HepG2 (cell line): ENCODE data around the gene CLDN19. TPM values are rescaled to one million over a fixed set of nuclear protein-coding genes. Genes with fewer than 3 reads are reported as not detected.

Source experiments
- DR1 ChIP-seq: sonication (generic); formaldehyde crosslinking; IDR thresholded peaks from 2 replicates; pipeline ENCODE4 v1.8.0; 2021; ENCODE audit warnings: mild to moderate bottlenecking, missing genetic modification reagents, inconsistent platforms
- HNF4G ChIP-seq, 2 experiments: sonication (generic) in 1 of 2; formaldehyde crosslinking in 1 of 2; IDR thresholded peaks; 2 replicates each; pipeline versions ENCODE4 v1.4.0 to v1.6.1; 2011 to 2020; ENCODE audit warnings: borderline replicate concordance in 2 of 2, low read depth in 2 of 2, mild to moderate bottlenecking in 2 of 2, low read length in 1 of 2, missing genetic modification reagents in 1 of 2, moderate library complexity in 1 of 2
- KDM4B ChIP-seq: sonication (generic); formaldehyde crosslinking; IDR thresholded peaks from 2 replicates; pipeline ENCODE4 v1.4.0; 2020; ENCODE audit warnings: missing genetic modification reagents
- KDM5A ChIP-seq: fragments of 200-600 bp; sonication (generic); IDR thresholded peaks from 2 replicates; pipeline ENCODE4 v1.7.0; 2018; ENCODE audit warnings: antibody characterized with exemption, mild to moderate bottlenecking, low read length, borderline replicate concordance
- KMT2A ChIP-seq: sonication (generic); formaldehyde crosslinking; IDR thresholded peaks from 2 replicates; pipeline ENCODE4 v1.4.0; 2020; ENCODE audit warnings: missing genetic modification reagents
- NCOR1 ChIP-seq: fragments of 200-600 bp; sonication (generic); IDR thresholded peaks from 2 replicates; pipeline ENCODE4 v1.7.0; 2017; ENCODE audit warnings: antibody characterized with exemption, low read length, borderline replicate concordance
- NRL ChIP-seq: sonication (generic); formaldehyde crosslinking; IDR thresholded peaks from 2 replicates; pipeline ENCODE4 v1.5.0; 2020; ENCODE audit warnings: missing genetic modification reagents, mild to moderate bottlenecking, moderate library complexity, borderline replicate concordance
- PAXIP1 ChIP-seq: sonication (generic); formaldehyde crosslinking; conservative IDR thresholded peaks from 2 replicates; pipeline ENCODE4 v1.4.0; 2020; ENCODE audit warnings: mild to moderate bottlenecking, missing genetic modification reagents, moderate library complexity
- SIN3A ChIP-seq: IDR thresholded peaks from 2 replicates; pipeline ENCODE4 v1.6.1; 2011; ENCODE audit warnings: low read depth, mild to moderate bottlenecking, control low read depth, low read length, borderline replicate concordance
- TOPORS ChIP-seq: sonication (generic); formaldehyde crosslinking; IDR thresholded peaks from 2 replicates; pipeline ENCODE4 v1.8.0; 2023; ENCODE audit warnings: mild to moderate bottlenecking, missing genetic modification reagents
- ZBTB34 ChIP-seq: sonication (generic); formaldehyde crosslinking; IDR thresholded peaks from 2 replicates; pipeline ENCODE4 v1.8.0; 2022; ENCODE audit warnings: mild to moderate bottlenecking, missing genetic modification reagents
- ZMAT3 ChIP-seq: sonication (generic); formaldehyde crosslinking; conservative IDR thresholded peaks from 2 replicates; pipeline ENCODE4 v1.7.0; 2021; ENCODE audit warnings: missing genetic modification reagents
- ZNF121 ChIP-seq: sonication (generic); formaldehyde crosslinking; IDR thresholded peaks from 2 replicates; pipeline ENCODE4 v1.5.0; 2020; ENCODE audit warnings: mild to moderate bottlenecking, missing genetic modification reagents
- ZNF276 ChIP-seq: sonication (generic); formaldehyde crosslinking; IDR thresholded peaks from 2 replicates; pipeline ENCODE4 v1.4.0; 2020; ENCODE audit warnings: mild to moderate bottlenecking, low read depth, missing genetic modification reagents
- ZNF484 ChIP-seq: sonication (generic); formaldehyde crosslinking; IDR thresholded peaks from 2 replicates; pipeline ENCODE4 v1.5.1; 2020; ENCODE audit warnings: mild to moderate bottlenecking, low read depth, missing genetic modification reagents, borderline replicate concordance
- ZNF530 ChIP-seq: sonication (generic); formaldehyde crosslinking; IDR thresholded peaks from 2 replicates; pipeline ENCODE4 v1.5.0; 2020; ENCODE audit warnings: low read depth, mild to moderate bottlenecking, missing genetic modification reagents
- ZNF629 ChIP-seq: sonication (generic); formaldehyde crosslinking; conservative IDR thresholded peaks from 2 replicates; pipeline ENCODE4 v1.5.0; 2020; ENCODE audit warnings: missing genetic modification reagents
- ZNF776 ChIP-seq: sonication (generic); formaldehyde crosslinking; IDR thresholded peaks from 2 replicates; pipeline ENCODE4 v1.4.0; 2020; ENCODE audit warnings: mild to moderate bottlenecking, missing genetic modification reagents
- ZSCAN22 ChIP-seq: sonication (generic); formaldehyde crosslinking; IDR thresholded peaks from 2 replicates; pipeline ENCODE4 v1.4.0; 2020; ENCODE audit warnings: mild to moderate bottlenecking, missing genetic modification reagents
- ZSCAN9 ChIP-seq: IDR thresholded peaks from 2 replicates; pipeline ENCODE4 v1.6.1; 2016; ENCODE audit warnings: borderline replicate concordance
- polyA plus RNA-seq, 8 experiments: library from polyadenylated mRNA; depleted of rRNA in 3 of 8; stranded (reverse) in 7 of 8; unstranded in 1 of 8; fragments of >200 nt; fragmentation: Illumina TruSeq in 4 of 8; extraction: Trizol in 4 of 8; gene quantifications; 2 replicates each; pipeline versions ENCODE4 v1.2.1 to v1.2.3, GENCODE V29; 2011 to 2016; ENCODE audit warnings: low read depth in 4 of 8, missing spikeins in 1 of 8, mixed read lengths in 1 of 8; ENCODE audit not compliant: insufficient read depth in 1 of 8
- total RNA-seq, 5 experiments: library from RNA; depleted of rRNA; stranded (reverse); fragments of >200 nt; fragmentation: Illumina TruSeq; extraction: Trizol; gene quantifications; 2 replicates each; pipeline ENCODE4 v1.2.3, GENCODE V29; 2016; ENCODE audit warnings: low read depth in 1 of 5
- TF ChIP-seq, protein P1 (sequence below): sonication (generic); formaldehyde crosslinking; IDR thresholded peaks from 2 replicates; pipeline ENCODE4 v1.4.0; 2020; ENCODE audit warnings: missing genetic modification reagents

The CLDN19 gene
- total and polyA plus RNA-seq, 2 of the 13 experiments (the other 11 are each of a cell fraction or from before 2014, with no cell fraction given), result 5.0 to 7.6 TPM

GRCh38 chr1:42765832-42766740, 26.1 kb upstream of the CLDN19 start (continued):
- TF ChIP-seq ZMAT3 (CRISPR knock-in tag) (no peak), ZNF530 (CRISPR knock-in tag) (no peak), ZNF121 (CRISPR knock-in tag) (no peak), ZNF629 (CRISPR knock-in tag) (no peak), SIN3A (no peak), PAXIP1 (no peak), NCOR1 (no peak), ZSCAN9 (CRISPR knock-in tag) (no peak), ZSCAN22 (CRISPR knock-in tag) (no peak), ZBTB34 (CRISPR knock-in tag) (no peak), NRL (CRISPR knock-in tag) (no peak), KDM4B (CRISPR knock-in tag) (no peak), ZNF776 (CRISPR knock-in tag) (no peak; the same call in 1 of the 2 replicates), KMT2A (CRISPR knock-in tag) (0 out of 2 replicates have a peak, but pooled peaks have one; percentile 37), DR1 (no peak), ZNF276 (no peak), TOPORS (CRISPR knock-in tag) (no peak), ZNF484 (no peak), HNF4G (IDR thresholded peaks at IDR 0.05; ENCODE audit: borderline replicate concordance, low read depth, low read length) (no peak), HNF4G (CRISPR knock-in tag; IDR thresholded peaks at IDR 0.05; ENCODE audit: borderline replicate concordance, low read depth) (no peak), KDM5A (no peak)
- TF ChIP-seq, protein P1, sequence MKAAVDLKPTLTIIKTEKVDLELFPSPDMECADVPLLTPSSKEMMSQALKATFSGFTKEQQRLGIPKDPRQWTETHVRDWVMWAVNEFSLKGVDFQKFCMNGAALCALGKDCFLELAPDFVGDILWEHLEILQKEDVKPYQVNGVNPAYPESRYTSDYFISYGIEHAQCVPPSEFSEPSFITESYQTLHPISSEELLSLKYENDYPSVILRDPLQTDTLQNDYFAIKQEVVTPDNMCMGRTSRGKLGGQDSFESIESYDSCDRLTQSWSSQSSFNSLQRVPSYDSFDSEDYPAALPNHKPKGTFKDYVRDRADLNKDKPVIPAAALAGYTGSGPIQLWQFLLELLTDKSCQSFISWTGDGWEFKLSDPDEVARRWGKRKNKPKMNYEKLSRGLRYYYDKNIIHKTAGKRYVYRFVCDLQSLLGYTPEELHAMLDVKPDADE (CRISPR knock-in tag), result no peak
